Liver (tissue), 9 donors: ENCODE results near the gene ZDHHC24. TPM values are rescaled to one million over a fixed set of nuclear protein-coding genes. Genes with fewer than 3 reads are reported as not detected.
A peak's percentile ranks its signal among the peaks of the same experiment; 100 is the strongest.

Experiments
- DNase-seq: peaks from one replicate; pipeline ENCODE4 v3.0.0-alpha.2; 2017; ENCODE audit warnings: low spot score
- H3K27ac ChIP-seq, 2 donors: one replicate each; pipeline ENCODE4 v1.7.0; 2013; ENCODE audit warnings: inconsistent platforms in 2 of 2, low read length in 2 of 2, control low read depth in 1 of 2, low read depth in 1 of 2, mild to moderate bottlenecking in 1 of 2
- H3K27me3 ChIP-seq, 4 donors: one replicate each; pipeline versions ENCODE4 v1.6.1 to v1.7.0; 2013; ENCODE audit warnings: low read length in 3 of 4, inconsistent platforms in 1 of 4, mild to moderate bottlenecking in 1 of 4, moderate library complexity in 1 of 4; ENCODE audit not compliant: control insufficient read depth in 4 of 4, insufficient read depth in 4 of 4
- H3K36me3 ChIP-seq, 4 donors: one replicate each; pipeline versions ENCODE4 v1.6.1 to v1.7.0; 2013; ENCODE audit warnings: low read length in 3 of 4, mild to moderate bottlenecking in 3 of 4, low read depth in 1 of 4, moderate library complexity in 1 of 4; ENCODE audit not compliant: control insufficient read depth in 4 of 4, insufficient read depth in 3 of 4
- H3K4me1 ChIP-seq, 4 donors: one replicate each; pipeline versions ENCODE4 v1.6.1 to v1.7.0; 2013; ENCODE audit warnings: low read length in 3 of 4, mild to moderate bottlenecking in 3 of 4, moderate library complexity in 1 of 4; ENCODE audit not compliant: control insufficient read depth in 4 of 4, insufficient read depth in 4 of 4
- H3K4me3 ChIP-seq, 3 donors: one replicate each; pipeline versions ENCODE4 v1.6.1 to v1.7.0; 2013; ENCODE audit warnings: low read length in 3 of 3, control low read depth in 1 of 3, low read depth in 1 of 3, mild to moderate bottlenecking in 1 of 3
- H3K9ac ChIP-seq, 2 donors: one replicate each; pipeline ENCODE4 v1.7.0; 2013; ENCODE audit warnings: low read length in 2 of 2, mild to moderate bottlenecking in 2 of 2, moderate library complexity in 2 of 2, control low read depth in 1 of 2, low read depth in 1 of 2
- H3K9me3 ChIP-seq, 4 donors: one replicate each; pipeline versions ENCODE4 v1.6.1 to v1.7.0; 2013; ENCODE audit warnings: low read length in 3 of 4; ENCODE audit not compliant: control insufficient read depth in 4 of 4
- CTCF ChIP-seq: fragments of 150-350 bp; IDR thresholded peaks from 2 replicates; pipeline ENCODE4 v1.5.1; 2017; ENCODE audit warnings: improper control_type of control experiment, low read depth, low read length; ENCODE audit not compliant: missing input control
- EGR1 ChIP-seq, 2 donors: IDR thresholded peaks; 2 replicates each; pipeline ENCODE4 v1.6.1; 2016 to 2018; ENCODE audit warnings: antibody characterized with exemption in 2 of 2, low read depth in 2 of 2
- FOXA1 ChIP-seq: IDR thresholded peaks from 2 replicates; pipeline ENCODE4 v1.6.1; 2016; ENCODE audit warnings: antibody characterized with exemption
- GABPA ChIP-seq, 2 donors: IDR thresholded peaks in 1 of 2; conservative IDR thresholded peaks in 1 of 2; 2 replicates each; pipeline ENCODE4 v1.6.1; 2016; ENCODE audit warnings: antibody characterized with exemption in 2 of 2, mild to moderate bottlenecking in 1 of 2, moderate library complexity in 1 of 2
- HNF4A ChIP-seq, 2 donors: conservative IDR thresholded peaks; 2 replicates each; pipeline ENCODE4 v1.6.1; 2016; ENCODE audit warnings: antibody characterized with exemption in 2 of 2, mild to moderate bottlenecking in 2 of 2
- HNF4G ChIP-seq: IDR thresholded peaks from 2 replicates; pipeline ENCODE4 v1.6.1; 2016; ENCODE audit warnings: antibody characterized with exemption
- JUND ChIP-seq, 2 donors: IDR thresholded peaks; 2 replicates each; pipeline ENCODE4 v1.6.1; 2016; ENCODE audit warnings: antibody characterized with exemption in 2 of 2
- NR2F2 ChIP-seq: IDR thresholded peaks from 2 replicates; pipeline ENCODE4 v1.6.1; 2016; ENCODE audit warnings: antibody characterized with exemption
- RAD21 ChIP-seq, 2 donors: IDR thresholded peaks; 2 replicates each; pipeline ENCODE4 v1.6.1; 2016; ENCODE audit warnings: antibody characterized with exemption in 2 of 2, mild to moderate bottlenecking in 2 of 2
- RXRA ChIP-seq, 2 donors: IDR thresholded peaks; 2 replicates each; pipeline ENCODE4 v1.6.1; 2017 to 2018; ENCODE audit warnings: antibody characterized with exemption in 2 of 2, mild to moderate bottlenecking in 1 of 2
- SP1 ChIP-seq: IDR thresholded peaks from 2 replicates; pipeline ENCODE4 v1.6.1; 2018; ENCODE audit warnings: antibody characterized with exemption, mild to moderate bottlenecking
- YY1 ChIP-seq: IDR thresholded peaks from 2 replicates; pipeline ENCODE4 v1.6.1; 2016; ENCODE audit warnings: antibody characterized with exemption, mild to moderate bottlenecking
- ZBTB33 ChIP-seq: IDR thresholded peaks from 2 replicates; pipeline ENCODE4 v1.6.1; 2016; ENCODE audit warnings: antibody characterized with exemption
- WGBS: extraction: QIAGEN DNeasy Blood & Tissue Kit; methylation state at CpG from one replicate; pipeline ENCODE4 v1.1.7; 2013; 5-methylcytosine and 5-hydroxymethylcytosine counted together
- polyA plus RNA-seq, 2 donors: library from polyadenylated mRNA; stranded (reverse) in 1 of 2; unstranded in 1 of 2; fragments of 200-250 nt in 1 of 2; fragments of >200 nt in 1 of 2; fragmentation: Nextera tagmentation in 1 of 2; extraction: Ambion mirVana in 1 of 2; gene quantifications; one replicate each; pipeline versions ENCODE4 v1.2.1 to v1.2.3, GENCODE V29; 2013 to 2015
- total RNA-seq, 2 donors: library from RNA; depleted of rRNA; stranded (reverse); fragments of >200 nt; gene quantifications; one replicate each; pipeline ENCODE4 v1.2.3, GENCODE V29; 2014
- TF ChIP-seq, protein P1 (sequence below): IDR thresholded peaks from 2 replicates; pipeline ENCODE4 v1.6.1; 2016; ENCODE audit warnings: antibody characterized with exemption
- TF ChIP-seq, protein P2 (sequence below): IDR thresholded peaks from 2 replicates; pipeline ENCODE4 v1.6.1; 2016; ENCODE audit warnings: antibody characterized with exemption
- donor health status: healthy.
- donor health status: healthy.
- donor health status: healthy.
- donor health status: healthy.
- donor health status: healthy.

Gene ZDHHC24
- total and polyA plus RNA-seq, 4 donors = 4.1 to 6.4 (median 5.1) TPM

GRCh38 chr11:66543263-66544107 lies 2.4 kb downstream of the ZDHHC24 start:
- no peak overlapping the region for H3K9ac ChIP-seq

DNA sequence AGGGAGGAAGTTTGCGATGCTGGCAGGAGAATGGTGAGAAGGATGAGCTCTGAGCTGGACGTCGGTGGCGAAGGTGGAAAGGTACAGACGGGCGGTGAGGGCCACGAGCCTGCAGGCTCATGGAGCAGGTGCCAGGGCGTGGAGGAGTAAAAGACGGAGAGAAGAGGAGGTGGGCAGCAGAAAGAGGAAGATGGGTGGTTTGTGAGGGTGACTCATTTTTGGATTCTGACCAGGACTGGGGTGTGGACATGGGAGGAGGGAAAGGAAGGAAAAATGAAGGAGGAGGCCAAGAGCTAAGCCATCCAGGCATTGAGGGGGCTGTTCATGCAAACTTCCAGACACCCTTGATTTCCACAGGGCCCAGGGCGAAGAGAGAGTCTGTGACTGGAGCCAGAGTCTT lies 3.5 kb downstream of the ZDHHC24 start:
- no peaks in the 10 kb centered on the region for H3K9me3 ChIP-seq
- no peak overlapping the region for H3K4me3 ChIP-seq
- no peak for DNase-seq
- no peak overlapping the region for H3K9ac ChIP-seq
- no peaks in the 10 kb centered on the region for H3K27me3 ChIP-seq
- H3K4me1 ChIP-seq = peaks cover 5 to 12% (median 8%) of the 10 kb centered on the region in 4 donors
- no peak overlapping the region for H3K27ac ChIP-seq
- WGBS = 95% methylated on average over 10 of the region's 10 CpGs
- H3K36me3 ChIP-seq = peaks cover 2 to 26% (median 4%) of the 10 kb centered on the region in 4 donors
- TF ChIP-seq, protein P1, sequence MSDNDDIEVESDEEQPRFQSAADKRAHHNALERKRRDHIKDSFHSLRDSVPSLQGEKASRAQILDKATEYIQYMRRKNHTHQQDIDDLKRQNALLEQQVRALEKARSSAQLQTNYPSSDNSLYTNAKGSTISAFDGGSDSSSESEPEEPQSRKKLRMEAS = no peak
- no peak for TF ChIP-seq GABPA (IDR thresholded peaks at IDR 0.05 in 1 of 2, conservative IDR thresholded peaks at IDR 0.05 in 1 of 2)
- no peak for TF ChIP-seq EGR1 (IDR thresholded peaks at IDR 0.05; ENCODE audit: low read depth in 2 of 2)
- TF ChIP-seq RXRA (IDR thresholded peaks at IDR 0.05) = no peak
- TF ChIP-seq, protein P2, sequence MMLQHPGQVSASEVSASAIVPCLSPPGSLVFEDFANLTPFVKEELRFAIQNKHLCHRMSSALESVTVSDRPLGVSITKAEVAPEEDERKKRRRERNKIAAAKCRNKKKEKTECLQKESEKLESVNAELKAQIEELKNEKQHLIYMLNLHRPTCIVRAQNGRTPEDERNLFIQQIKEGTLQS = no peak
- TF ChIP-seq HNF4A (conservative IDR thresholded peaks at IDR 0.05) = no peak
- no peak for TF ChIP-seq CTCF
- TF ChIP-seq NR2F2 = no peak
- TF ChIP-seq SP1 = no peak
- TF ChIP-seq JUND (IDR thresholded peaks at IDR 0.05) = no peak
- no peak for TF ChIP-seq RAD21 (IDR thresholded peaks at IDR 0.05)
- TF ChIP-seq YY1 = no peak
- TF ChIP-seq ZBTB33 = no peak

More at GRCh38 chr11:66543263-66544107, 2.4 kb downstream of the ZDHHC24 start:
- peak; percentile 62 for DNase-seq
- peak overlapping the region in 1 of 2 donors; percentile 33 for H3K27ac ChIP-seq
- peaks cover 0 to 26% (median 4%) of the 10 kb centered on the region in 4 donors for H3K36me3 ChIP-seq
- TF ChIP-seq HNF4G = no peak
- TF ChIP-seq YY1 = no peak
- no peak for TF ChIP-seq FOXA1
- TF ChIP-seq RAD21 (IDR thresholded peaks at IDR 0.05) = peak in 1 of 2 donors; percentile 22
- TF ChIP-seq, protein P1 = no peak
- no peak for TF ChIP-seq ZBTB33
- no peak for TF ChIP-seq RXRA (IDR thresholded peaks at IDR 0.05)
- TF ChIP-seq CTCF = no peak
- TF ChIP-seq SP1 = no peak
- no peaks in the 10 kb centered on the region for H3K9me3 ChIP-seq
- no peak overlapping the region for H3K4me3 ChIP-seq
- no peaks in the 10 kb centered on the region for H3K27me3 ChIP-seq
- H3K4me1 ChIP-seq = peaks cover 5 to 12% (median 8%) of the 10 kb centered on the region in 4 donors
- WGBS = 61% methylated on average over 26 of the region's 26 CpGs
